NCI-H2171 (cell line): Measurements from ENCODE around the gene NCF1.
"Not testable (repeated sequence)": the region's sequence is repeated elsewhere in the genome, so short reads cannot be mapped to it uniquely, and the experiment has no call there.

Experiments used
- DNase-seq: peaks from one replicate; lab custom pipeline; 2025; lab: John Stamatoyannopoulos, UW

Gene NCF1

GRCh38 chr7:74788369-74789150 is 14.7 kb downstream of the NCF1 start:
- DNase-seq, result peak; percentile 30

DNA sequence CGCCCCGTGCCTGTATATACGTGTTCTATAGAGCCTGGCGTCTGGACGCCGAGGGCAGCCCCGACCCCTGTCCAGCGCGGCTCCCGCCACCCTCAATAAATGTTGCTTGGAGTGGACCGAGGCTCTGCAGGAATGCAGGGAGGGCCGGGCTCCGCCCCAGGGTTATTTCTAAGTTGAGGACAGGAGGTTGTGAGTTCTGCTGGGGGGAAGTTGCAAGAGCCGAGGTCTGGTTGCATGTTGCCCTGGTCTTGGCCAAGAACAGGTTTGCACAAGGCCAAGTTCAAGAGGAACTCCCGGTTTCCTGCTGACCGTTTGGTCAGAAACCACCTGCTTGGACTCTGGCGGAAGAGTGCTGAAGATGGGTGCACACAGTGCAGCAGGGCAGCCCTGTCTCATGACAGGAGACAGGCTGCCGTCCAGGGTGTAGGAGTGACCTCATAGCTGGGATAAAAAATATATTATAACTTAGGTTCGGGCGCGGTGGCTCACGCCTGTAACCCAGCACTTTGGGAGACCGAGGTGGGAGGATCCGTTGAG is 15.5 kb downstream of the NCF1 start:
- not testable (repeated sequence) for DNase-seq

GRCh38 chr7:74797848-74798622 is 24.2 kb downstream of the NCF1 start:
- not testable (repeated sequence) for DNase-seq

- DNase-seq, result not testable (repeated sequence)
Measured at GRCh38 chr7:74798644-74799043, 24.8 kb downstream of the NCF1 start.

DNA sequence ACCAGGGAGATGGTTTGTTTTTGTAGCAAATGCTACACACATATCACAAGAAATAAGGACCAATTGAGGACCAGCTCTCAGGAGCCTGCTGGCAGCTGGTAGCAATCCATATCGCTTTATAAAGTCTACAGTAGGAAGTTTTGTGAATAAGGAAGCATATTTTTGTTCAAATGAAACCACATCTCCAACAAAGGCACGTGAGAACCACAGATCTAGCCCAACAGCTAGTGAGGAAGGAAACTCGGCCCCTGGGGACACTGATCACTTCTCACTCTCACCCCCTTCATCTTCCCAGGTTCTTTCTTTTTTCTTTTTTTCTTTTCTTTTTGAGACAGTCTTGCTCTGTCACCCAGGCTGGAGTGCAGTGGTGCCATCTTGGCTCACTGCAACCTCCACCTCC is 42.1 kb downstream of the NCF1 start:
- not testable (repeated sequence) for DNase-seq

- DNase-seq, result not testable (repeated sequence)
Measured at GRCh38 chr7:74820146-74820805, 46.5 kb downstream of the NCF1 start.

DNA sequence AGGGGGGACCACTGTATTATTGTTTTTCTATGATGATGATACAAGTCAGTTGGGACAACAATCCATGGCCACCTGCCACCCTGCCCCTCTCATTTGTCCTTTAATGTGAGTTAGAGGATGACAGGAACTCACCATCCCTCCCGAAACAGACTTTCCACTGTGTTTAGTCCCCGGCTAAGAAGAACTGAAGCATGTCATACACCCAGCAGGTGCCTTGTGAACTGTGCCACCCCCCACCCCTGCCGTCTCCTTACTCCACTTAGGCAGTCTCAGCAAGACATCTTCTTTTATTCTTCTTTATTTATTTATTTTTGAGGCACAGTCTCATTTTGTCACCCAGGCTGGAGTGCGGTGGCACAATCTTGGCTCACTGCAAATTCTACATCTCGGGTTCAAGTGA is 47.4 kb downstream of the NCF1 start:
- DNase-seq, result not testable (repeated sequence)

DNA sequence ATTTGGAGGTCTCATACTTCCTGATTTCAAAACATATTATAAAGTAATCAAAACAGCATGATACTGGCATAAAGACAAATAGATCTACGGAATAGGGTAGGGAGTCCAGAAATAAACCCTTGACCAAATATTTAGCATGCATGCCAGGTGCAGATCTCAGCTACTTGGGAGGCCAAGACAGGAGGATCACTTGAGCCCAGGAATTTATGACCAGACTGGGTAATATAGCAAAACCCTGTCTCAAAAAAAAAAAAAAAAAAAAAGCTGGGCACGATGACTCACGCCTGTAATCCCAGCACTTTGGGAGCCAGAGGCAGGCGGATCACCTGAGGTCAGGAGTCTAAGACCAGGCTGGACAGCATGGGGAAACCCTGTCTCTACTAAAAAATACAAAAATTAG is 56.1 kb downstream of the NCF1 start:
- not testable (repeated sequence) for DNase-seq

- not testable (repeated sequence) for DNase-seq
Measured at GRCh38 chr7:74830411-74830810, 56.6 kb downstream of the NCF1 start.
